Tibial nerve (tissue), 4 donors: ENCODE measurements around the gene PAQR4. TPM values are rescaled to one million over a fixed set of nuclear protein-coding genes. Genes with fewer than 3 reads are reported as not detected.

Source experiments
- DNase-seq, 2 donors: peaks; one replicate each; pipeline ENCODE4 v3.0.0-alpha.2; 2019; ENCODE audit warnings: low spot score in 2 of 2
- H3K27ac ChIP-seq, 4 donors: fragments of 200-600 bp; sonication (generic) in 3 of 4; one replicate each; pipeline ENCODE4 v1.5.1; 2017 to 2019; ENCODE audit warnings: mild to moderate bottlenecking in 1 of 4
- H3K27me3 ChIP-seq, 2 donors: fragments of 200-600 bp; sonication (generic) in 1 of 2; one replicate each; pipeline versions ENCODE4 v1.5.1 to v1.6.0; 2017 to 2019
- H3K36me3 ChIP-seq, 3 donors: fragments of 200-600 bp; sonication (generic); one replicate each; pipeline ENCODE4 v1.5.1; 2018 to 2019
- H3K4me1 ChIP-seq, 4 donors: fragments of 200-600 bp; sonication (generic) in 3 of 4; one replicate each; pipeline ENCODE4 v1.5.1; 2017 to 2019
- H3K4me3 ChIP-seq, 4 donors: fragments of 200-600 bp; sonication (generic) in 3 of 4; one replicate each; pipeline ENCODE4 v1.5.1; 2017 to 2019; ENCODE audit warnings: mild to moderate bottlenecking in 1 of 4, moderate library complexity in 1 of 4
- H3K9me3 ChIP-seq, 4 donors: fragments of 200-600 bp; sonication (generic) in 3 of 4; one replicate each; pipeline ENCODE4 v1.5.1; 2017 to 2019
- CTCF ChIP-seq, 5 experiments: fragments of 200-600 bp in 3 of 5; fragments of 450-650 bp in 2 of 5; sonication (generic) in 3 of 5; IDR thresholded peaks; one replicate each; pipeline ENCODE4 v1.5.1; 2016 to 2019; ENCODE audit warnings: antibody characterized with exemption in 5 of 5, mild to moderate bottlenecking in 3 of 5, moderate library complexity in 2 of 5
- EP300 ChIP-seq, 2 donors: sonication (generic); formaldehyde crosslinking; IDR thresholded peaks; one replicate each; pipeline ENCODE4 v1.6.1; 2017; ENCODE audit warnings: antibody characterized with exemption in 2 of 2, mild to moderate bottlenecking in 1 of 2
- POLR2A ChIP-seq, 2 donors: fragments of 450-650 bp; IDR thresholded peaks; one replicate each; pipeline ENCODE4 v1.6.1; 2017; ENCODE audit warnings: antibody characterized with exemption in 2 of 2, mild to moderate bottlenecking in 2 of 2, moderate library complexity in 2 of 2
- WGBS, 2 donors: methylation state at CpG; one replicate each; pipeline ENCODE4 v1.1.5; 2018; 5-methylcytosine and 5-hydroxymethylcytosine counted together
- total RNA-seq, 4 donors: library from RNA; depleted of rRNA; stranded (reverse); fragments of >200 nt; gene quantifications; one replicate each; pipeline ENCODE4 v1.1.0, GENCODE V29; 2016

PAQR4 gene
- total RNA-seq, 4 donors from 2014 or later, result 5.1 to 15.0 (median 7.9) TPM

DNA sequence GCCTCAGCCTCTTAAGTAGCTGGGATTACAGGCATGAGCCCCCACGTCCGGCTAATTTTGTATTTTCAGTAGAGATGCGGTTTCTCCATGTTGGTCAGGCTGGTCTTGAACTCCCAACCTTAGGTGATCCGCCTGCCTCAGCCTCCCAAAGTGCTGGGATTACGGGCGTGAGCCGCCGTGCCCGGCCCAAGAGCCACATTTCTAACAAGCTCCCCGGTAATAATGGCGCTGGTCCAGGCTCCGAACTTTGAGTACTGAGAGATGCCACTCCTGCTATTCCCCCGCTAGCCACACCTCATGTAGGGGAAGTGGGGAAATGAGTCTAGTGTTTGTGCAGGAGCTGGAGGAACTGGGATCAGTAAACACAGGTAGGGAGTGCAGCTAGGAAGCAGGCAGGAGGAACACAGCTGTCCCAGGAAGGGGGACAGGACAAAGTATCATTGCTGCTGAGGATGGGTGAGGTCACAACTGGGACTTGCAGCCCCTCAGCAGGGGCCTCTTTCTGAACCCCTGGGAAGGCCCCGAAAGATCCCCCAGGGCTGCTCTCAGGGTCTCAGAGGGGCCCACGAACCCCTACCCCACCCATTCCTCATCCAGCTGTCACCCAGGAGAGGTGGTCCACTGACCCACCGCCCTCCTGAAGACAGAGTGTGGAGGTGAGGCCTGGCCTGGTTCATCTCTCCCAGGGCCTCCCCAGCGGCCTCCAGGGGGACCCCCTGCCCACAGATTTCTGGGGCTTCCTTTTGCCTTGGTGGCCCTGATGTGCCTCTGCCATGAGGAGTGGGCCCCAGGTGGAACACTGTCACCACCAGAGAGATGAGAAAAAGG lies 8.8 kb upstream of the PAQR4 start:
- Histone ChIP-seq H3K4me3 (no peak overlapping the region), H3K27ac (no peak overlapping the region), H3K27me3 (peaks cover 2 to 99% of the 10 kb centered on the region in 2 donors), H3K9me3 (no peaks in the 10 kb centered on the region), H3K36me3 (no peaks in the 10 kb centered on the region), H3K4me1 (peaks cover 0 to 40% (median 22%) of the 10 kb centered on the region in 4 donors)
- WGBS, 2 donors, result 74 to 83% methylated on average over 14 to 16 of the region's 17 CpGs
- DNase-seq, result no peak
- TF ChIP-seq POLR2A (IDR thresholded peaks at IDR 0.05) (no peak), CTCF (IDR thresholded peaks at IDR 0.05) (no peak), EP300 (IDR thresholded peaks at IDR 0.05) (no peak)

DNA sequence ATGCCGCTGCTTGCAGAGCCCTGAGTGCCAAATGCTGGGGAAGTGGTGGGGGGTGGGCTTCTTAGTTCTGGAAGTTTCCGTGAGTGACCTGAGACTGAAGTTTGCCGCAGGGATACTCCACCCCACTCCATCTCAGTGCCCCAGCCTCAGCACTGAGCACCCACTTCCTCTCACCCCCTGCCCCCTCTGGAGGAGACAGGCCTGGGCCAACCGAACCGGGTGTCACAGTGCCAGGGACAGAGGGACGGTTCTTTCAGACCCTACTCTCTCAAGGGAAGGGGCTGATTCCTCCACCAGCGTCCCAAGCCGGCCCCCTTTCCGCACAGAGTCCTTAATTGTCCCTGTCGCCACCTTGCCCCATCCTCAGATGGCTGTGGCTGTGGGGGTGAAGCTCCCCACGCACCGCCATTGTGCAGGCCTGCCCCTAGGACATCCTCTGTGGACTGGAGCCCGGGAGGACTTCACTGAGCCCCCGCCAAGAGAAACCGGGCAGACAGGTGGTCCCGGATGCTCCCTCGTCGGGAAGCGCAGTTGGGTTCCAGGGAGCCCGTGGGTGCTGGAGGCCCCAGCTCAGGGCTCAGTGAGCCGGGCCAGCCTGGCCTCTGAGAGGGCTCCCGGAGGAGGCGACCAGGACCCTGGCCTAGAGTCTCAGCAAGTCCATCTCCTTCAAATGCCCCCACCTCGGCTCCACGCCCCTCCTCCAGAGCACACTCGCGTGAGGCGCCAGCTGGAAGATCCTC lies 6.6 kb upstream of the PAQR4 start:
- 14 to 30% methylated on average over 13 to 17 of the region's 28 CpGs for WGBS, 2 donors
- peaks cover 0 to 55% (median 27%) of the 10 kb centered on the region in 4 donors for H3K4me1 ChIP-seq
- TF ChIP-seq CTCF (IDR thresholded peaks at IDR 0.05) (no peak), EP300 (IDR thresholded peaks at IDR 0.05) (no peak), POLR2A (IDR thresholded peaks at IDR 0.05) (no peak)
- H3K4me3 ChIP-seq, result no peak overlapping the region
- no peaks in the 10 kb centered on the region for H3K36me3 ChIP-seq
- no peak for DNase-seq
- H3K27me3 ChIP-seq, result peaks cover 2 to 97% of the 10 kb centered on the region in 2 donors
- no peaks in the 10 kb centered on the region for H3K9me3 ChIP-seq
- no peak overlapping the region for H3K27ac ChIP-seq

- H3K4me3 ChIP-seq, result peak overlapping the region in 1 of 4 donors; percentile 28
- 0 to 1% methylated on average over 1 to 11 of the region's 40 CpGs for WGBS, 2 donors
- no peak overlapping the region for H3K27ac ChIP-seq
- H3K4me1 ChIP-seq, result peaks cover 0 to 61% (median 29%) of the 10 kb centered on the region in 4 donors
- no peaks in the 10 kb centered on the region for H3K9me3 ChIP-seq
- no peaks in the 10 kb centered on the region for H3K36me3 ChIP-seq
- DNase-seq, result no peak
- TF ChIP-seq POLR2A (IDR thresholded peaks at IDR 0.05) (no peak), EP300 (IDR thresholded peaks at IDR 0.05) (no peak), CTCF (IDR thresholded peaks at IDR 0.05) (no peak)
- H3K27me3 ChIP-seq, result peaks cover 2 to 98% of the 10 kb centered on the region in 2 donors
Measured at GRCh38 chr16:2963074-2963722, 6.0 kb upstream of the PAQR4 start.

DNA sequence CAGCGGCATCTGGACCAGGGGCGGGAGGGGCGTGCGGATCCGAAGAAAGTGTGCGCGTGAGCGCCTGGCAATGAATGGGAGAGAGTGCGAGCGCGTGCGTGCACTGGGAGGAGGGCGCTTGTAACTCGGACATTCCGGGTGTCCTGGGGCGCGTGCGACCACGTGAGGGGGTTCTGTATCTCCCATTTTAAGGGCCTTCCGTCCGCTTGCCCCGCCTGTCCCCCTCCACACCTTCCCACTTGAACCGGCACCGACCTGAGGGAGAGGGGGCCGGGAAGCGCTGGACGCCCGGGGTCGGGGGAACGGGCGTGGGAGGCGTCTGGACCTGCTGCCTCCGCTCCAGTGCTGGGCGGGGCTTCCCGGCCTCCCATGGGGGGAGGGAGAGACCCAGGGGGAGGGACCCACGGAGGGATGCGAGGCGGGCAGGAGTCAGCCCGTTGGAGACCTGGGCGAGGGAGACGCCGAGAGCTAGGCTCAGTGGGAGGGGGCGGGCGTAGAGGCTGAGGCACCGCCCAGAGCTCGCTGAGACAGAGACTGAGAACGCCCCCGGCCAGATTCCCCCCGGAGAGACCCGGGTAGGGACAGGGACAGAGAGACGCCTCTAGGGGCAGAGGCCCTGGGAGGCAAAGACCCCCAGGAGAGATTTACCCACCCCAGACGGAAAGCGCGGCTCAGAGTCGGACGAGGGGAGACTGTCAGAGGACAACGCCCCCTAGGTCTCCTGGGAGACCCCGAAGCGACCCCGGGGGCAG lies 5.2 kb upstream of the PAQR4 start, which contains the start of gene KREMEN2:
KREMEN2 (plus strand) TSS at position 553 of the 752 bp plus-strand sequence. CDS start 246 bp downstream, outside the sequence.
- no peak for DNase-seq
- no peaks in the 10 kb centered on the region for H3K36me3 ChIP-seq
- H3K9me3 ChIP-seq, result no peaks in the 10 kb centered on the region
- peak within 1 kb of the TSS in 2 of 4 donors; percentile 26 to 28 for H3K4me3 ChIP-seq
- no peak within 1 kb of the TSS for H3K27ac ChIP-seq
- H3K4me1 ChIP-seq, result peaks cover 0 to 68% (median 32%) of the 10 kb centered on the region in 4 donors
- TF ChIP-seq EP300 (IDR thresholded peaks at IDR 0.05) (no peak), CTCF (IDR thresholded peaks at IDR 0.05) (no peak), POLR2A (IDR thresholded peaks at IDR 0.05) (no peak)
- peaks cover 2 to 95% of the 10 kb centered on the region in 2 donors for H3K27me3 ChIP-seq
- 1% methylated on average over 29 to 42 of the region's 60 CpGs for WGBS, 2 donors
